GM21717 (cell line): Measurements from ENCODE around the gene ACOT7.
"Not testable (repeated sequence)": the region's sequence is repeated elsewhere in the genome, so short reads cannot be mapped to it uniquely, and the experiment has no call there.

Experiments
- ATAC-seq: cut with Tn5 transposase; IDR thresholded peaks from one replicate; pipeline ENCODE4 v1.9.1; 2021; ENCODE audit warnings: mild to moderate bottlenecking, moderate library complexity; ENCODE audit not compliant: unreplicated experiment

Gene ACOT7

GRCh38 chr1:6393400-6394187 lies at the start of gene ACOT7:
Gene ACOT7 (minus strand): TSS chr1:6393767. CDS start chr1:6393399, 368 bp downstream.
- peak; percentile 83 for ATAC-seq

GRCh38 chr1:6441586-6441985 lies 48.0 kb upstream of the ACOT7 start:
- no peak for ATAC-seq

- no peak for ATAC-seq
Observed at GRCh38 chr1:6440198-6441126, 46.9 kb upstream of the ACOT7 start.

GRCh38 chr1:6438047-6438525 lies 44.5 kb upstream of the ACOT7 start:
- no peak for ATAC-seq

- not testable (repeated sequence) for ATAC-seq
Observed at GRCh38 chr1:6437012-6437700, 43.6 kb upstream of the ACOT7 start.

GRCh38 chr1:6436277-6436676 lies 42.7 kb upstream of the ACOT7 start:
- ATAC-seq = not testable (repeated sequence)

- no peak for ATAC-seq
Observed at GRCh38 chr1:6435547-6435946, 42.0 kb upstream of the ACOT7 start.

- ATAC-seq = no peak
Observed at GRCh38 chr1:6435129-6435528, 41.6 kb upstream of the ACOT7 start.

GRCh38 chr1:6434186-6434585 lies 40.6 kb upstream of the ACOT7 start:
- ATAC-seq = no peak

GRCh38 chr1:6431645-6432579 lies 38.3 kb upstream of the ACOT7 start:
- ATAC-seq = not testable (repeated sequence)

- ATAC-seq = not testable (repeated sequence)
Observed at GRCh38 chr1:6429660-6430411, 36.3 kb upstream of the ACOT7 start.

GRCh38 chr1:6428453-6428852 lies 34.9 kb upstream of the ACOT7 start:
- ATAC-seq = not testable (repeated sequence)

GRCh38 chr1:6427441-6428390 lies 34.1 kb upstream of the ACOT7 start:
- ATAC-seq = no peak

GRCh38 chr1:6426972-6427350 lies 33.4 kb upstream of the ACOT7 start:
- ATAC-seq = no peak

GRCh38 chr1:6426277-6426971 lies 32.9 kb upstream of the ACOT7 start:
- ATAC-seq = no peak

GRCh38 chr1:6425658-6426057 lies 32.1 kb upstream of the ACOT7 start:
- ATAC-seq = no peak
